Lung (tissue), 12 donors: Measurements from ENCODE around the gene OR4K2. TPM values are rescaled to one million over a fixed set of nuclear protein-coding genes. Genes with fewer than 3 reads are reported as not detected.

Source experiments
- ATAC-seq: fragments of 200-7000 bp; cut with Tn5 transposase; one replicate; pipeline ENCODE4 v1.9.1; 2020; ENCODE audit warnings: moderate number of reproducible peaks; ENCODE audit not compliant: insufficient read depth, low FRiP score
- DNase-seq, 3 donors: peaks; one replicate each; pipeline ENCODE4 v3.0.0-alpha.2; 2013 to 2017
- H3K27ac ChIP-seq, 2 donors: one replicate each; pipeline ENCODE4 v1.5.1; 2013; ENCODE audit warnings: mild to moderate bottlenecking in 2 of 2, moderate library complexity in 2 of 2, control low read depth in 1 of 2, inconsistent platforms in 1 of 2, low read depth in 1 of 2, low read length in 1 of 2
- H3K27me3 ChIP-seq, 3 donors: one replicate each; pipeline ENCODE4 v1.5.1; 2013; ENCODE audit warnings: low read length in 2 of 3; ENCODE audit not compliant: control insufficient read depth in 3 of 3, insufficient read depth in 3 of 3
- H3K36me3 ChIP-seq, 4 donors: one replicate each; pipeline ENCODE4 v1.5.1; 2013; ENCODE audit warnings: low read length in 4 of 4, mild to moderate bottlenecking in 1 of 4, moderate library complexity in 1 of 4; ENCODE audit not compliant: control insufficient read depth in 4 of 4, insufficient read depth in 4 of 4
- H3K4me1 ChIP-seq, 5 donors: one replicate each; pipeline ENCODE4 v1.5.1; 2013; ENCODE audit warnings: low read length in 5 of 5, mild to moderate bottlenecking in 2 of 5, moderate library complexity in 1 of 5; ENCODE audit not compliant: control insufficient read depth in 5 of 5, insufficient read depth in 5 of 5
- H3K4me3 ChIP-seq: one replicate; pipeline ENCODE4 v1.5.1; 2013; ENCODE audit warnings: mild to moderate bottlenecking, control low read depth, moderate library complexity
- H3K9ac ChIP-seq, 2 donors: one replicate each; pipeline ENCODE4 v1.5.1; 2013; ENCODE audit warnings: low read length in 2 of 2, control low read depth in 1 of 2; ENCODE audit not compliant: insufficient read depth in 1 of 2
- H3K9me3 ChIP-seq, 4 donors: one replicate each; pipeline ENCODE4 v1.5.1; 2013; ENCODE audit warnings: low read length in 3 of 4, mild to moderate bottlenecking in 1 of 4, moderate library complexity in 1 of 4; ENCODE audit not compliant: control insufficient read depth in 4 of 4, insufficient read depth in 3 of 4
- CTCF ChIP-seq: IDR thresholded peaks from 2 replicates; pipeline ENCODE4 v1.5.1; 2012; ENCODE audit warnings: mild to moderate bottlenecking; ENCODE audit errors: control extremely low read depth, extremely low read depth
- WGBS, 2 donors: extraction: QIAGEN DNeasy Blood & Tissue Kit; methylation state at CpG; one replicate each; pipeline ENCODE4 v1.1.7; 2013; 5-methylcytosine and 5-hydroxymethylcytosine counted together
- polyA plus RNA-seq, 2 donors: library from polyadenylated mRNA; stranded (reverse); fragments of 200-250 nt; gene quantifications; one replicate each; pipeline ENCODE4 v1.2.1, GENCODE V29; 2013
- total RNA-seq, 2 donors: library from RNA; depleted of rRNA in 1 of 2; stranded (reverse); fragments of >200 nt in 1 of 2; gene quantifications; one replicate each; pipeline ENCODE4 v1.2.1, GENCODE V29; 2014 to 2021
- donor health status: control.
- donor health status: control.
- donor health status: Bipolar disorder and iron deficiency.
- donor health status: healthy.
- donor health status: DM: yes; HTN: yes; CAD: no.

OR4K2 gene
- total and polyA plus RNA-seq, 4 donors, result not detected

GRCh38 chr14:19878029-19878642 is 3.2 kb downstream of the OR4K2 start:
- H3K9me3 ChIP-seq, result peaks cover 0 to 2% (median under 1%) of the 10 kb centered on the region in 4 donors

GRCh38 chr14:19895282-19895681 is 20.3 kb downstream of the OR4K2 start:
- no peak for ATAC-seq
- H3K9me3 ChIP-seq, result peaks cover 0 to 29% (median 20%) of the 10 kb centered on the region in 4 donors

More at GRCh38 chr14:19878029-19878642, 3.2 kb downstream of the OR4K2 start:
- Histone ChIP-seq H3K9ac (no peak overlapping the region), H3K36me3 (no peaks in the 10 kb centered on the region), H3K4me1 (no peaks in the 10 kb centered on the region), H3K4me3 (no peak overlapping the region), H3K27me3 (no peaks in the 10 kb centered on the region), H3K27ac (no peak overlapping the region)
- DNase-seq (no peak), ATAC-seq (no peak)
- TF ChIP-seq CTCF, result no peak

GRCh38 chr14:19900999-19901398 is 26.1 kb downstream of the OR4K2 start:
- Histone ChIP-seq H3K27me3 (no peaks in the 10 kb centered on the region), H3K27ac (no peak overlapping the region), H3K9ac (no peak overlapping the region), H3K36me3 (no peaks in the 10 kb centered on the region), H3K4me3 (no peak overlapping the region), H3K9me3 (peaks cover 0 to 15% (median 7%) of the 10 kb centered on the region in 4 donors), H3K4me1 (no peaks in the 10 kb centered on the region)
- no peak for ATAC-seq
- no peak for TF ChIP-seq CTCF
- DNase-seq, result no peak
- WGBS, 2 donors, result 68 to 71% methylated on average over 3 of the region's 3 CpGs

More at GRCh38 chr14:19895282-19895681, 20.3 kb downstream of the OR4K2 start:
- DNase-seq, result no peak
- WGBS, 2 donors, result 49 to 60% methylated on average over 2 of the region's 2 CpGs
- H3K4me1 ChIP-seq, result no peaks in the 10 kb centered on the region
- no peaks in the 10 kb centered on the region for H3K27me3 ChIP-seq
- no peak overlapping the region for H3K9ac ChIP-seq
- TF ChIP-seq CTCF, result no peak
- no peak overlapping the region for H3K4me3 ChIP-seq
- H3K27ac ChIP-seq, result no peak overlapping the region
- no peaks in the 10 kb centered on the region for H3K36me3 ChIP-seq

GRCh38 chr14:19902409-19902808 is 27.5 kb downstream of the OR4K2 start:
- no peak for DNase-seq
- H3K4me3 ChIP-seq, result no peak overlapping the region
- no peak overlapping the region for H3K9ac ChIP-seq
- no peak for ATAC-seq
- no peaks in the 10 kb centered on the region for H3K36me3 ChIP-seq
- WGBS, 2 donors, result 70 to 73% methylated on average over 4 of the region's 4 CpGs
- no peak overlapping the region for H3K27ac ChIP-seq
- no peaks in the 10 kb centered on the region for H3K27me3 ChIP-seq
- H3K4me1 ChIP-seq, result no peaks in the 10 kb centered on the region
- TF ChIP-seq CTCF, result no peak
- H3K9me3 ChIP-seq, result peaks cover 0 to 6% (median 4%) of the 10 kb centered on the region in 4 donors
